Measurements from ENCODE around the gene FANCD2.

The FANCD2 gene

DNA sequence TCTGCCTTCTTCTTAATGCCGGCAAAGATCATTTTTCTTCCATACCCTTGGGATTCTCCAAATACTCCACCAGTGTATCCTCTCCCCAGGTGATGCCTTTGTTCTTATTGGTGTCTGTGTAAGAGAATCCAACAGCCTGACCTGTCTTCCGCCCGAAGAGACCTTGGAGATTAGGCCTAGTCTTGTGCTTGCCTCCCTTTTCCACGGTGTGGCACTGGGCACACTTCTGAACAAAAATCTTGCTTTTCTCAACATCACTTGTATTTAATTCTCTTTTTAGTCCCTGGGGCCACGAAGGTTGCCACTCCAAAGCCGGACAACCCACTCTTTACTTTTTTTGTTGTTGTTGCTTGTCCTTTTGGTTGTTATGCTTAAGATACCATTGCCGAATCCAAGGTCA, 25.6 kb upstream of the FANCD2 start:
- H3K79me2 ChIP-seq (ENCODE audit: low read length): peaks cover 33% of the 10 kb centered on the region
- H3K4me2 ChIP-seq (ENCODE audit: low read depth, low read length): no peak overlapping the region
- H3K36me3 ChIP-seq (replicated peaks; ENCODE audit: insufficient read depth, low read length): no peaks in the 10 kb centered on the region

GRCh38 chr3:10002951-10003350, 23.3 kb upstream of the FANCD2 start:
- TF ChIP-seq, protein P1, sequence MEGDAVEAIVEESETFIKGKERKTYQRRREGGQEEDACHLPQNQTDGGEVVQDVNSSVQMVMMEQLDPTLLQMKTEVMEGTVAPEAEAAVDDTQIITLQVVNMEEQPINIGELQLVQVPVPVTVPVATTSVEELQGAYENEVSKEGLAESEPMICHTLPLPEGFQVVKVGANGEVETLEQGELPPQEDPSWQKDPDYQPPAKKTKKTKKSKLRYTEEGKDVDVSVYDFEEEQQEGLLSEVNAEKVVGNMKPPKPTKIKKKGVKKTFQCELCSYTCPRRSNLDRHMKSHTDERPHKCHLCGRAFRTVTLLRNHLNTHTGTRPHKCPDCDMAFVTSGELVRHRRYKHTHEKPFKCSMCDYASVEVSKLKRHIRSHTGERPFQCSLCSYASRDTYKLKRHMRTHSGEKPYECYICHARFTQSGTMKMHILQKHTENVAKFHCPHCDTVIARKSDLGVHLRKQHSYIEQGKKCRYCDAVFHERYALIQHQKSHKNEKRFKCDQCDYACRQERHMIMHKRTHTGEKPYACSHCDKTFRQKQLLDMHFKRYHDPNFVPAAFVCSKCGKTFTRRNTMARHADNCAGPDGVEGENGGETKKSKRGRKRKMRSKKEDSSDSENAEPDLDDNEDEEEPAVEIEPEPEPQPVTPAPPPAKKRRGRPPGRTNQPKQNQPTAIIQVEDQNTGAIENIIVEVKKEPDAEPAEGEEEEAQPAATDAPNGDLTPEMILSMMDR (IDR thresholded peaks at IDR 0.05; ENCODE audit: low read length): no peak
- no peak for TF ChIP-seq EZH2phosphoT487 (IDR thresholded peaks at IDR 0.05; ENCODE audit: low read length)
- TF ChIP-seq EZH2 (optimal IDR thresholded peaks at IDR 0.05; ENCODE audit: low read depth, low read length): no peak
- H2AFZ ChIP-seq (ENCODE audit: low read length): no peak overlapping the region
- no peaks in the 10 kb centered on the region for H4K20me1 ChIP-seq (ENCODE audit: insufficient read depth, low read length)
- peaks cover 18% of the 10 kb centered on the region; the same call in 1 of the 2 replicates for H3K79me2 ChIP-seq (ENCODE audit: low read length)
- H3K4me3 ChIP-seq (ENCODE audit: low read length): no peak overlapping the region
- no peaks in the 10 kb centered on the region for H3K27me3 ChIP-seq (replicated peaks; ENCODE audit: insufficient read depth, low read length)
- DNase-seq: no peak
- no peaks in the 10 kb centered on the region for H3K9me3 ChIP-seq (replicated peaks; ENCODE audit: insufficient read depth, low read length)
- H3K9ac ChIP-seq (ENCODE audit: low read length): no peak overlapping the region
- H3F3A ChIP-seq (ENCODE audit: insufficient read depth, low read length): 0 out of 2 replicates have a peak, but pooled peaks cover 6% of the 10 kb centered on the region
- no peaks in the 10 kb centered on the region for H3K9me2 ChIP-seq (replicated peaks; ENCODE audit: insufficient read depth, low read length)
- H3K36me3 ChIP-seq (replicated peaks; ENCODE audit: insufficient read depth, low read length): no peaks in the 10 kb centered on the region
- no peak overlapping the region for H3K27ac ChIP-seq (ENCODE audit: low read length)
- H3K4me1 ChIP-seq (ENCODE audit: low read length): no peaks in the 10 kb centered on the region
- H3K4me2 ChIP-seq (ENCODE audit: low read depth, low read length): no peak overlapping the region

More for the DNA sequence above, 25.6 kb upstream of the FANCD2 start:
- no peak overlapping the region for H3K27ac ChIP-seq (ENCODE audit: low read length)
- no peaks in the 10 kb centered on the region for H4K20me1 ChIP-seq (ENCODE audit: insufficient read depth, low read length)
- H3K9me3 ChIP-seq (replicated peaks; ENCODE audit: insufficient read depth, low read length): no peaks in the 10 kb centered on the region
- no peak overlapping the region for H2AFZ ChIP-seq (ENCODE audit: low read length)
- H3K9me2 ChIP-seq (replicated peaks; ENCODE audit: insufficient read depth, low read length): no peaks in the 10 kb centered on the region
- TF ChIP-seq EZH2phosphoT487 (IDR thresholded peaks at IDR 0.05; ENCODE audit: low read length) (no peak), EZH2 (optimal IDR thresholded peaks at IDR 0.05; ENCODE audit: low read depth, low read length) (no peak)
- TF ChIP-seq, protein P1 (IDR thresholded peaks at IDR 0.05; ENCODE audit: low read length): no peak
- no peak for DNase-seq
- H3K9ac ChIP-seq (ENCODE audit: low read length): no peak overlapping the region
- H3K4me1 ChIP-seq (ENCODE audit: low read length): no peaks in the 10 kb centered on the region
- H3F3A ChIP-seq (ENCODE audit: insufficient read depth, low read length): no peaks in the 10 kb centered on the region
- H3K4me3 ChIP-seq (ENCODE audit: low read length): no peak overlapping the region
- no peaks in the 10 kb centered on the region for H3K27me3 ChIP-seq (replicated peaks; ENCODE audit: insufficient read depth, low read length)

GRCh38 chr3:10004506-10004905, 21.7 kb upstream of the FANCD2 start:
- Histone ChIP-seq H3K4me1 (ENCODE audit: low read length) (peaks cover 4% of the 10 kb centered on the region; the same call in 1 of the 2 replicates), H3K27ac (ENCODE audit: low read length) (no peak overlapping the region), H3K9ac (ENCODE audit: low read length) (no peak overlapping the region), H2AFZ (ENCODE audit: low read length) (no peak overlapping the region), H3F3A (ENCODE audit: insufficient read depth, low read length) (peaks cover 10% of the 10 kb centered on the region; the same call in 1 of the 2 replicates), H3K4me3 (ENCODE audit: low read length) (no peak overlapping the region), H4K20me1 (ENCODE audit: insufficient read depth, low read length) (no peaks in the 10 kb centered on the region), H3K36me3 (replicated peaks; ENCODE audit: insufficient read depth, low read length) (no peaks in the 10 kb centered on the region), H3K79me2 (ENCODE audit: low read length) (peaks cover 10% of the 10 kb centered on the region; the same call in 1 of the 2 replicates), H3K9me3 (replicated peaks; ENCODE audit: insufficient read depth, low read length) (no peaks in the 10 kb centered on the region), H3K4me2 (ENCODE audit: low read depth, low read length) (no peak overlapping the region), H3K9me2 (replicated peaks; ENCODE audit: insufficient read depth, low read length) (no peaks in the 10 kb centered on the region), H3K27me3 (replicated peaks; ENCODE audit: insufficient read depth, low read length) (no peaks in the 10 kb centered on the region)
- no peak for TF ChIP-seq EZH2 (optimal IDR thresholded peaks at IDR 0.05; ENCODE audit: low read depth, low read length)
- no peak for TF ChIP-seq EZH2phosphoT487 (IDR thresholded peaks at IDR 0.05; ENCODE audit: low read length)
- TF ChIP-seq, protein P1 (IDR thresholded peaks at IDR 0.05; ENCODE audit: low read length): no peak
- no peak for DNase-seq

Data from MM.1S (cell line).